Kasumi-1 (cell line): ENCODE results near the gene HOXA10.

ENCODE experiments used
- DNase-seq, 2 experiments: peaks; one replicate each; lab custom pipeline; 2025; lab: John Stamatoyannopoulos, UW

HOXA10 gene

GRCh38 chr7:27166531-27167505 is 7.3 kb downstream of the HOXA10 start:
- DNase-seq, result no peak

- no peak for DNase-seq
These were observed 8.1 kb downstream of the HOXA10 start for GRCh38 chr7:27165996-27166530.

GRCh38 chr7:27165089-27165995 is 8.8 kb downstream of the HOXA10 start, which contains the start of gene HOXA9:
TSS of gene HOXA9 (minus strand) at chr7:27165537. CDS start at chr7:27165457, 80 bp downstream.
- no peak for DNase-seq

GRCh38 chr7:27164367-27165088 is 9.6 kb downstream of the HOXA10 start:
- DNase-seq, result no peak

GRCh38 chr7:27164045-27164366 is 10.1 kb downstream of the HOXA10 start:
- DNase-seq, result no peak

GRCh38 chr7:27163288-27164044 is 10.7 kb downstream of the HOXA10 start:
- no peak for DNase-seq

GRCh38 chr7:27162561-27163287 is 11.4 kb downstream of the HOXA10 start:
- DNase-seq, result no peak

GRCh38 chr7:27161721-27162560 is 12.2 kb downstream of the HOXA10 start:
- no peak for DNase-seq

GRCh38 chr7:27161214-27161720 is 12.9 kb downstream of the HOXA10 start:
- DNase-seq, result peak; percentile 73 to 81

GRCh38 chr7:27160546-27161213 is 13.4 kb downstream of the HOXA10 start:
- peak; percentile 92 to 96 for DNase-seq

- DNase-seq, result no peak
These were observed 14.0 kb downstream of the HOXA10 start for GRCh38 chr7:27160145-27160545.

- no peak for DNase-seq
These were observed 14.6 kb downstream of the HOXA10 start for GRCh38 chr7:27159266-27160144.

GRCh38 chr7:27158436-27159265 is 15.5 kb downstream of the HOXA10 start:
- DNase-seq, result no peak

GRCh38 chr7:27157702-27158431 is 16.3 kb downstream of the HOXA10 start:
- DNase-seq, result no peak

- no peak for DNase-seq
These were observed 17.0 kb downstream of the HOXA10 start for GRCh38 chr7:27156916-27157701.
